ENCODE data around the gene VEZT.

GRCh38 chr12:95205685-95206084 lies 11.9 kb upstream of the VEZT start:
- TF ChIP-seq POLR2A (IDR thresholded peaks at IDR 0.05) (no peak), CTCF (IDR thresholded peaks at IDR 0.05) (no peak), EP300 (IDR thresholded peaks at IDR 0.05) (peak in 1 of 2 donors; percentile 45)

Data from tibial nerve (tissue), 4 donors.